Large intestine (tissue), 3 donors: ENCODE results near the gene ADGRB3. TPM values are rescaled to one million over a fixed set of nuclear protein-coding genes. Genes with fewer than 3 reads are reported as not detected.
"Not testable (repeated sequence)": the region's sequence is repeated elsewhere in the genome, so short reads cannot be mapped to it uniquely, and the experiment has no call there.

Experiments
- DNase-seq, 2 donors: peaks; one replicate each; pipeline versions ENCODE4 v3.0.0 to v3.0.0-alpha.2; 2013
- H3K27ac ChIP-seq: one replicate; pipeline ENCODE4 v1.5.1; 2013; ENCODE audit warnings: low read length
- H3K27me3 ChIP-seq: 2 replicates; pipeline ENCODE4 v1.6.1; 2013; ENCODE audit warnings: low read length; ENCODE audit not compliant: control insufficient read depth, insufficient read depth
- H3K36me3 ChIP-seq: 2 replicates; pipeline ENCODE4 v1.6.1; 2013; ENCODE audit warnings: low read length; ENCODE audit not compliant: control insufficient read depth, insufficient read depth
- H3K4me1 ChIP-seq: one replicate; pipeline ENCODE4 v1.6.1; 2013; ENCODE audit warnings: low read length; ENCODE audit not compliant: control insufficient read depth, insufficient read depth
- H3K4me3 ChIP-seq: one replicate; pipeline ENCODE4 v1.5.1; 2013; ENCODE audit warnings: low read length
- H3K9me3 ChIP-seq: one replicate; pipeline ENCODE4 v1.6.1; 2013; ENCODE audit warnings: mild to moderate bottlenecking, low read depth, low read length, moderate library complexity; ENCODE audit not compliant: control insufficient read depth
- WGBS: methylation state at CpG from one replicate; pipeline ENCODE4 v1.1.5; 2013; ENCODE audit warnings: low lambda C conversion rate; ENCODE audit not compliant: insufficient coverage; 5-methylcytosine and 5-hydroxymethylcytosine counted together
- polyA plus RNA-seq: library from polyadenylated mRNA; unstranded; fragments of 120-200 nt; gene quantifications from one replicate; pipeline ENCODE4 v1.2.1, GENCODE V29; 2013

ADGRB3 gene
- polyA plus RNA-seq, 1 donor: 8.3 TPM

DNA sequence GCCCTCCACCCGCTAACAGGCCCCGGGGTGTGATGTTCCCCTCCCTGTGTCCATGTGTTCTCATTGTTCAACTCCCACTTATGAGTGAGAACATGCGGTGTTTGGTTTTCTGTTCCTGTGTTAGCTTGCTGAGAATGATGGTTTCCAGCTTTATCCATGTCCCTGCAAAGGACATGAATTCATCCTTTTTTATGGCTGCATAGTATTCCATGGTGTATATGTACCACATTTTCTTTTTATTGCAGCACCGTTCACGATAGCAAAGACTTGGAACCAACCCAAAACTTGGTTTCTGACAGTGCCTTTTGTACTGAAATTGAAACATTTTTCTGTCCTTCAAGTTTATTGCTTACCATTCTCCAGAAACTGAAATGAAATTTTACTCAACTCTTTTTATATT, 653.1 kb downstream of the ADGRB3 start:
- not testable (repeated sequence) for DNase-seq, H3K36me3 ChIP-seq, H3K4me3 ChIP-seq, H3K9me3 ChIP-seq, H3K27me3 ChIP-seq, H3K27ac ChIP-seq, H3K4me1 ChIP-seq
- 75% methylated on average over 2 of the region's 5 CpGs for WGBS

DNA sequence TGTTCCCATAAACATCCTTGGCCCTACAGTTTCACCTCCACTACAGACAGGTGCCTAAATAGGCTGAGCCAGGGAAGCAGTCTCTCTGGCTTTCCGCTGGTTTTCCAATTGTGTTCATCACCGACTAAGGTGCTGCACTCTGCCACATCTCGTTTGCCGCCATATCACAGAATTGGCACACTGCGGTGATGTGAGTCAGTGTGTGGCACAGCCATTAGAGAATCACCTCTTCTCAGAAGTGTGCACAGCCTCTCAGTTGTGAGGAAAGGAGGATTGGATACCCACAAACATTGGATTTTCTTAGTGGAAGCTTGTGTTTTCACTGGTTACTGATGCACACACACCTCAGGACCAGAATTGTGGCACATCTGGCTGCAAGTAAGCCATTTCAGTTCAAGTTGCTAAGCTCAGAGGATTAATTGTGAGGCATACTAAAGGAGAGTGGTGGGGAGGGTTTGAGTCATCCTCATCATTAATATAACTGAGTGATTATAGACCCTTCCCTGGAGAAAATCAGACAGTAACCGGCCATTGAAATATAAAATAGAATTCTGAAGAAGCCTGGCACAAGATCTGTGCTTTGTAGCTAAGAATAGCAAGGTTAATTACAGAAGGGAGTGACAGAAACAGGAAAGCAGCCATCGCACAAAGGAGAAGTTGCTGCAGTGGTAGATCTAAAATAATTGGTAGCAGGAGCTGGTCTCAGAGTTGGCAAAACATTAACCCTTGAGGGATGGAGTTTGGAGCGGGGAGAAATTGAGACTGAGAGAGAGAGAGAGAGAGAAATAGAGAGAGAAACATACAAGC, 654.8 kb downstream of the ADGRB3 start:
- DNase-seq: no peak
- WGBS: 40% methylated on average over 1 of the region's 8 CpGs
- H3K4me1 ChIP-seq: no peaks in the 10 kb centered on the region
- H3K36me3 ChIP-seq: no peaks in the 10 kb centered on the region
- H3K27me3 ChIP-seq: no peaks in the 10 kb centered on the region
- no peaks in the 10 kb centered on the region for H3K9me3 ChIP-seq
- H3K27ac ChIP-seq: no peak overlapping the region
- H3K4me3 ChIP-seq: no peak overlapping the region

DNA sequence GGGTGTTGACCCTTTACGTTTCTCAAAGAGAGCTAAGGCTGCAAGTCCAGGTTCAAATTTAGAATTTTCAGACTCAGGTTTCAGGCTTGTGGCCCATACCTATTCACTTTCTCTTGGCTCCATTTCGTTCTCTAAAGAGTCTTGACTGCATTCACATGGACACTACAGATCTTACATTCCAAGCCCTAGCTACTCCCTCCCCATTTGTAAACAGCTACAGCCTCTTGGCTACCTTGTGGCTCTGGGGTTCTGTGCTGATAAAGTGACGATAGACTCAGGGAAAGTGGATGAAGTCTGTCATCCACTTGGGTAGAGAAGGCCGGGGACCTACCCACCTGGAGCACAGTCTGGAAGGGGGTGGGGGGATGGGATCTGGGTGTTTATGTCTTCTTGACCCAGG, 658.4 kb downstream of the ADGRB3 start:
- WGBS: no CpG with 5 or more reads among the region's 4 CpGs
- Histone ChIP-seq H3K9me3 (no peaks in the 10 kb centered on the region), H3K27me3 (no peaks in the 10 kb centered on the region), H3K36me3 (no peaks in the 10 kb centered on the region), H3K4me1 (no peaks in the 10 kb centered on the region), H3K27ac (no peak overlapping the region), H3K4me3 (no peak overlapping the region)
- no peak for DNase-seq

DNA sequence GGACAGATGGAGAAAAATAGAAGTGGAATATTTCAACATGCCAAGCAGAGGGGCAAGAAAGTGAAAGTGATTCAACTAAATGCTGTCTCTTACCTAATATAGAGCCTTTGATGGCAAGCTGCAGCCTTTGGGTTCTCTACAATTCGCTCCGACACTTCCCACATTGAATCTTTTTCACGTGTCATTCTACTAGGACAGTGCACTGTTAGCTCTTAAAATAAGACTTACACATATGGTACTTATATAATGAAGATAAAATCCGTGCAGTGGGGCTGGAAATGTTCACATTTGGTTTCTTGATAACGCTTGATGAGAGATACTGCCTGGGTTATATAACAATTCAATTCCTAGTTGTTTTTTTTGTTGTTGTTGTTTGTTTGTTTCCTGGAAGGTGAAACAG, 659.3 kb downstream of the ADGRB3 start:
- Histone ChIP-seq H3K27ac (no peak overlapping the region), H3K27me3 (no peaks in the 10 kb centered on the region), H3K4me3 (no peak overlapping the region), H3K9me3 (no peaks in the 10 kb centered on the region), H3K36me3 (no peaks in the 10 kb centered on the region), H3K4me1 (no peaks in the 10 kb centered on the region)
- 72% methylated on average over 2 of the region's 5 CpGs for WGBS
- DNase-seq: no peak

DNA sequence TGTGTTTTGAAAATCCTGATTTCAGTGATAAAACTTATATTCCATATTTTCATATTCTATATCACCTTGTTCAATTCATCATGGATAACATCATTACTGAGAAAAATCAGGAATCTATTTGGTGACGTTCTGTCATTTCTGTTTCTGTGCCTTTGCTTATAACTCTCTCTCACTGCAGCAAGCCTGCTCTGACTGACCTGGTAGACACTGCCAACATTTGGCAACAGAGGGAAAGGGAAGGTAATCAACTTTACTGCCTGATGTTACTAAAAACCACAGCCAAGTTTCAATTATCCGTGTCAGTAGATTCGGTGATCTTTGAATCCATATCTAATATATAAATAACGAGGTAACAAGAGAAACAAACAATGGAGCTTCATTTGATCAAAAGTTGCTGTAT, 659.8 kb downstream of the ADGRB3 start:
- Histone ChIP-seq H3K27me3 (no peaks in the 10 kb centered on the region), H3K36me3 (no peaks in the 10 kb centered on the region), H3K27ac (no peak overlapping the region), H3K4me1 (no peaks in the 10 kb centered on the region), H3K4me3 (no peak overlapping the region), H3K9me3 (no peaks in the 10 kb centered on the region)
- DNase-seq: no peak
- 95% methylated on average over 4 of the region's 4 CpGs for WGBS

DNA sequence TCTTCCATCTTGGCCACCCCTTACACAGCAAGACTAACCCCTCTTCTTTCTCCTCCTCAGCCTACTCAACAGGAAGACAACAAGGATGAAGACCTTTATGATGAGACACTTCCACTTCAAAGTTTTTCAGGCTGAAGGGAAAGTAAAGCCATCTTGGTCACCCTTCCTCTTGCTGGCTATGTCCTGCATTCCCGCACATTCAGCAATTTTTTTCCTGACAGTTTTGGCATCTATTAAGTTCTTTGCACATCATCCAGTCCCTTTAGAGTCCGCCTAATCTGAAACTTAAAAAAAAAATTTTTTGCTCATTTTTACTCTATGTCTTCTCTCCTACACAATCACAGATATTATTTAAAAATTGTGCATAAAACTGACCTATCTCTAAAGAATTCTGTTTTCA, 668.3 kb downstream of the ADGRB3 start:
- Histone ChIP-seq H3K27ac (no peak overlapping the region), H3K4me1 (no peaks in the 10 kb centered on the region), H3K4me3 (no peak overlapping the region), H3K9me3 (no peaks in the 10 kb centered on the region), H3K27me3 (no peaks in the 10 kb centered on the region), H3K36me3 (no peaks in the 10 kb centered on the region)
- WGBS: 86% methylated on average over 1 of the region's 2 CpGs
- no peak for DNase-seq

DNA sequence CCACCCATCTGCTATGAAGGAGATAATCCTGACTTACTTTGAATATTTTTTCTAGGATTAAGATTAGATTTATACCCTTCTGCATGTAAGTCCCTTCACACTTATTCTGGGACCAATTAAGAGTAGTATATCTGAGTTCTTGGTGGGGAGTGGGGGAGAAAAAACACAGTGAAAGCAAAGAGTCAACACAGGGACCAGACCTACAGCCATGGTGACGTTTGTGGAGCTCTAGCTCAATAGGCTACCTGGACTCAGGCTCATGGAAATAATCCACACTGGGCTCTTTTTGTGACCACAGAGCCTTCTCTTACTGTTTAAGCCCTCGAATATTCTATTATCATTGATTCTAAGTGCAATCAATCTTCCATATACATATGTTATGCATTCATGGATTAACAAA, 670.4 kb downstream of the ADGRB3 start:
- DNase-seq: no peak
- Histone ChIP-seq H3K27ac (no peak overlapping the region), H3K4me3 (no peak overlapping the region), H3K9me3 (no peaks in the 10 kb centered on the region), H3K4me1 (no peaks in the 10 kb centered on the region), H3K27me3 (no peaks in the 10 kb centered on the region), H3K36me3 (no peaks in the 10 kb centered on the region)
- WGBS: 60% methylated on average over 1 of the region's 2 CpGs

DNA sequence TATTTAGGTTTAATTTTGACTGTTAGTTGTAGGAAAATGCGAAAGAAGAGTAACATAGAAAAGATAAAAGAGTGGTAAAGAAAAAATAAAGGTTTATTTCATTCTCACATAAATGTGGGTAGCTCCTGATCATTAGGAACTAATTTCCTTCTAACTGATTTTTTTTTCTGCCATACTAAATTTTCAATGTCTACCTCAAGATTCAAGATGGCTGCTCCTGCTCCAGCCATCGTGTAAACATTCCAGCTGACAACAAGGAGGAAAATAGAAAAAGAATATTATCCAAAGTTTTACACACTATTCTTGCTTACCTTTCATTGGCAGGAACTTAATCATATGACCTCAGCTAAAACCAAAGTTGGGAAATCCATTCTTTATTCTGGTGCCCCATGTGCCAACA, 673.5 kb downstream of the ADGRB3 start:
- Histone ChIP-seq H3K27me3 (no peaks in the 10 kb centered on the region), H3K4me3 (no peak overlapping the region), H3K4me1 (no peaks in the 10 kb centered on the region), H3K27ac (no peak overlapping the region), H3K36me3 (no peaks in the 10 kb centered on the region), H3K9me3 (no peaks in the 10 kb centered on the region)
- no peak for DNase-seq
- 80% methylated on average over 2 of the region's 2 CpGs for WGBS

DNA sequence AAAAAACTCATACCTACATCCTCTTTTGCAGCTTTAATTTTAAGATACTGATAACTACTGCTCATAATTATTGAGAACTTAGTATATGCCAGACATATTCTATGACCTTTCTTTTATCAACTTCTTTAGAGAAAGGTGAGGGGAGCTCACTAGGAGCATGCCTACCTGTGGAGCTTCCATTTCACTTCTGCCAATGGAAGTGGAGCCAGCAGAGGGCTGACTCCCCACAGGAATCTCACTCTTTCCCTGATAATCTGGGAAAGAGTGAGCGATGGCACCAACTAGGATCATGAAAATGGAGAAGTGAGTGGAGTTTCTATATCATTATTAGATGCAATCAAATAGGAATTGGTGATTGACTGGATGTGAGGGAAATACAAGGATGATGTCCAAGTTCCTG, 676.8 kb downstream of the ADGRB3 start:
- H3K36me3 ChIP-seq: no peaks in the 10 kb centered on the region
- DNase-seq: no peak
- no peak overlapping the region for H3K27ac ChIP-seq
- H3K4me1 ChIP-seq: no peaks in the 10 kb centered on the region
- H3K4me3 ChIP-seq: no peak overlapping the region
- H3K27me3 ChIP-seq: no peaks in the 10 kb centered on the region
- no peaks in the 10 kb centered on the region for H3K9me3 ChIP-seq
- WGBS: no CpG with 5 or more reads among the region's 1 CpG

DNA sequence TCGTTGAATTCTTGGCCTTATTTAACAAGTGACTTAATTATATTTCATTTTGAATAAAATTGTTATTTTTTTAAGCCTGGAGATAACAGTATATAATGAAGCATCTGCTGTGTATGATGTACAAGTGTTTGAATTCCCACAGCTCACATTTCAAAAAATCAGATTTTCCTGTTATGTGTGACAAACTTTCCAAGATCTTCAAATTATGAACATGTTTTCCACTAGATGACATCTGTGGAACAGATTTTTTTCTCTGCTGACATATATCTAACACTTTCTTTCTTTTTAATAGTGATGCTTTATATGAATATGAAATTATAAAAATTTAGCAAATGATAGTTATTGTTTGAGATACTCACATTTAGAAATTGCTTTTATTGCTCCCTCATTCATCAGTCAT, 678.9 kb downstream of the ADGRB3 start:
- Histone ChIP-seq H3K36me3 (no peaks in the 10 kb centered on the region), H3K4me3 (no peak overlapping the region), H3K27ac (no peak overlapping the region), H3K9me3 (no peaks in the 10 kb centered on the region), H3K27me3 (no peaks in the 10 kb centered on the region), H3K4me1 (no peaks in the 10 kb centered on the region)
- WGBS: no CpG with 5 or more reads among the region's 1 CpG
- DNase-seq: no peak

DNA sequence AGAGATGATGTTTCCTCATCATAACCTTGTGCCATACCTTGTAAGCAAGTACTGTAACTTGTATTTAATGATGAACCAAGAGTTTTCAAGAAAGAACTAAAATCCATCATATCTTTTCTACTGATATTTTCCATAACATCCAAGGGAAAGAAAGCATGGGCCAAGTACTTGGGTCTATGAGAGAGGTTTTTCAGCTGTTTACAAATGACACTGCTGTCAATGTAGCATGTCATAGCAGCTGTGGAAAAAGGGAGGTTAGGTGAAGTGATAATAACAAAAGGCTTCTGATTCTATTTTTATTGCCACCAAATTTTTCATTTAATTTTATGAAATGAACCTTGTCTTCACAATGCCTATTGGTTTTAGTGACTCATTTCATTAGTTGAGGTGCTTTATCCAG, 679.4 kb downstream of the ADGRB3 start:
- Histone ChIP-seq H3K4me3 (no peak overlapping the region), H3K9me3 (no peaks in the 10 kb centered on the region), H3K4me1 (no peaks in the 10 kb centered on the region), H3K27ac (no peak overlapping the region), H3K36me3 (no peaks in the 10 kb centered on the region), H3K27me3 (no peaks in the 10 kb centered on the region)
- DNase-seq: no peak
